CD4-positive, alpha-beta T cell treated with Interferon alpha-2 for 1 hour (primary cell): ENCODE data around the gene PEX10.

Experiments
- DNase-seq, 2 donors: peaks; one replicate each; pipeline ENCODE4 v3.0.0-alpha.2; 2020 to 2022

PEX10 gene

GRCh38 chr1:2418791-2419320, 6.5 kb upstream of the PEX10 start:
- DNase-seq: no peak

- DNase-seq: no peak
Observed at GRCh38 chr1:2417833-2418225, 5.5 kb upstream of the PEX10 start.

GRCh38 chr1:2417083-2417832, 4.9 kb upstream of the PEX10 start:
- DNase-seq: no peak

- DNase-seq: peak in 1 of 2 donors; percentile 40
Observed at GRCh38 chr1:2416403-2416802, 4.0 kb upstream of the PEX10 start.

- peak; percentile 26 to 63 for DNase-seq
Observed at GRCh38 chr1:2415801-2416208, 3.4 kb upstream of the PEX10 start.

- DNase-seq: no peak
Observed at GRCh38 chr1:2415337-2415736, 3.0 kb upstream of the PEX10 start.

GRCh38 chr1:2414297-2414958, 2.1 kb upstream of the PEX10 start:
- peak; percentile 82 to 84 for DNase-seq

- DNase-seq: peak in 1 of 2 donors; percentile 7
Observed at GRCh38 chr1:2413495-2414296, 1.3 kb upstream of the PEX10 start.

GRCh38 chr1:2412773-2413494, 570 bp upstream of the PEX10 start:
- no peak for DNase-seq

- no peak for DNase-seq
Observed at GRCh38 chr1:2411801-2412394, 466 bp downstream of the PEX10 start.

GRCh38 chr1:2409745-2410144, 2.6 kb downstream of the PEX10 start:
- DNase-seq: no peak

- DNase-seq: no peak
Observed at GRCh38 chr1:2408859-2409276, 3.5 kb downstream of the PEX10 start.

GRCh38 chr1:2408456-2408855, 3.9 kb downstream of the PEX10 start:
- no peak for DNase-seq

GRCh38 chr1:2407991-2408275, 4.4 kb downstream of the PEX10 start:
- DNase-seq: no peak

- DNase-seq: no peak
Observed at GRCh38 chr1:2407166-2407990, 5.0 kb downstream of the PEX10 start.

GRCh38 chr1:2406451-2407041, 5.8 kb downstream of the PEX10 start:
- DNase-seq: no peak

- DNase-seq: no peak
Observed at GRCh38 chr1:2405588-2406295, 6.6 kb downstream of the PEX10 start.

GRCh38 chr1:2404890-2405511, 7.4 kb downstream of the PEX10 start:
- DNase-seq: no peak

GRCh38 chr1:2404142-2404889, 8.0 kb downstream of the PEX10 start:
- no peak for DNase-seq
